GM19238 (cell line): ENCODE data around the gene FXYD5.

ENCODE experiments used
- DNase-seq: peaks from one replicate; pipeline ENCODE4 v3.0.0; 2011; ENCODE audit warnings: low spot score; ENCODE audit not compliant: insufficient read length

FXYD5 gene

GRCh38 chr19:35155981-35156672 lies 1.6 kb downstream of the FXYD5 start:
- no peak for DNase-seq

GRCh38 chr19:35156673-35157014 lies 2.1 kb downstream of the FXYD5 start:
- no peak for DNase-seq

- DNase-seq: no peak
Measured at GRCh38 chr19:35157431-35157830, 2.9 kb downstream of the FXYD5 start.

GRCh38 chr19:35159606-35160005 lies 5.1 kb downstream of the FXYD5 start:
- DNase-seq: no peak

- no peak for DNase-seq
Measured at GRCh38 chr19:35160629-35161433, 6.3 kb downstream of the FXYD5 start.

- DNase-seq: no peak
Measured at GRCh38 chr19:35161434-35161743, 6.9 kb downstream of the FXYD5 start.

GRCh38 chr19:35162471-35163326 lies 8.2 kb downstream of the FXYD5 start:
- no peak for DNase-seq

GRCh38 chr19:35164418-35164817 lies 9.9 kb downstream of the FXYD5 start:
- no peak for DNase-seq

GRCh38 chr19:35165200-35166058 lies 10.9 kb downstream of the FXYD5 start:
- DNase-seq: no peak

GRCh38 chr19:35166100-35167063 lies 11.8 kb downstream of the FXYD5 start:
- no peak for DNase-seq

GRCh38 chr19:35167251-35168119 lies 12.9 kb downstream of the FXYD5 start:
- no peak for DNase-seq

GRCh38 chr19:35168196-35168595 lies 13.7 kb downstream of the FXYD5 start:
- no peak for DNase-seq

- no peak for DNase-seq
Measured at GRCh38 chr19:35169221-35169995, 14.9 kb downstream of the FXYD5 start.

- no peak for DNase-seq
Measured at GRCh38 chr19:35170359-35171061, 16.0 kb downstream of the FXYD5 start.

GRCh38 chr19:35171730-35172129 lies 17.2 kb downstream of the FXYD5 start:
- no peak for DNase-seq

GRCh38 chr19:35174226-35174625 lies 19.7 kb downstream of the FXYD5 start:
- DNase-seq: no peak

GRCh38 chr19:35176181-35176570 lies 21.6 kb downstream of the FXYD5 start:
- DNase-seq: no peak
